RCC 7860 (cell line): ENCODE results near the gene SORT1.
"Not testable (repeated sequence)": the region's sequence is repeated elsewhere in the genome, so short reads cannot be mapped to it uniquely, and the experiment has no call there.

Experiments
- DNase-seq: peaks from one replicate; pipeline ENCODE4 v3.0.0-alpha.2; 2015; ENCODE audit warnings: low spot score
- FAIRE-seq: peaks from 2 replicates; lab custom pipeline; 2012; peaks lifted over from hg19 to GRCh38; lab: Jason Lieb, UNC

SORT1 gene

DNA sequence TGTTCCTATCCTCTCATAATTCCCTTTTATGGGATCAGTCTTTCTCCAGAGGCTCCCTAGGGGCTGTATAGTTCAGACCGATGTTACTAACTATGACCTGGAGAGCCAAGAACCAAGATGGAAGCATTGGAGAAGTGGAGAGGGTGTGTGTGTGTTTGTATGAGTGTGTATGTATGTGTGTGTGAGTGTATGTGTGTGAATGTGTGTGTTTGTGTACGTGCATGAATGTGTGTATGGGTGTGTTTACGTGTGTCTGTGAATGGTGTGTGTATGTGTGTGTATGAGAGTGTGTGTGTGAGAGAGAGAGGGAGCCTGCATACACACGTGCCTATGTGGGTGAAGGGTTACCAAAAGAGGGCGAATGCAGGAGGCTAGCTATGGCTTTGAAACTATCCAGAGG, 95.8 kb downstream of the SORT1 start:
- DNase-seq, result no peak
- no peak for FAIRE-seq

DNA sequence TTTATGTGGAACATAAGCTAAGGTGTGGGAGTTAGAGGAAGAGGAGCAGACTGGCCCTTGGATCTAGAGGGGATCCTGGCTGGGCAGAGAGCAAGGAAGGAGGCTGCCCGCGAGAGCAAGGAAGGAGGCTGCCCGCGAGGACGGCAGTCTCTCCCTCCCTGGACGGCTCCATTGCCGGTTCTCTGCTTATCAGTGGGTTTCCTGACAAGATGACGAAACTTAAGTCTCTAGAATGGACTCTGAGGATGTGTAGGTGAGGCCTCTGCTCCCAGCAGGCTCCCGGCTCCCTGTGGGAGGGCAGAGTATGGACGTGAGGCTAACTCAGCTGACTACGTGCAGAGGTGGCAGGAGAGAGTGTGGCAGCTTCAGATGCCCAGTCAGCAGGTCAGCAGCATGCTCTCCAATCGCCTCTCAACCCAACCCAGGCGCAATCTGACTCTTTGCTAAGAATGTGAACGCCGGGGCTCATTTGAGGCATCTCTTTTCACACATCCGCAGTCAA, 97.0 kb downstream of the SORT1 start:
- no peak for DNase-seq
- no peak for FAIRE-seq

DNA sequence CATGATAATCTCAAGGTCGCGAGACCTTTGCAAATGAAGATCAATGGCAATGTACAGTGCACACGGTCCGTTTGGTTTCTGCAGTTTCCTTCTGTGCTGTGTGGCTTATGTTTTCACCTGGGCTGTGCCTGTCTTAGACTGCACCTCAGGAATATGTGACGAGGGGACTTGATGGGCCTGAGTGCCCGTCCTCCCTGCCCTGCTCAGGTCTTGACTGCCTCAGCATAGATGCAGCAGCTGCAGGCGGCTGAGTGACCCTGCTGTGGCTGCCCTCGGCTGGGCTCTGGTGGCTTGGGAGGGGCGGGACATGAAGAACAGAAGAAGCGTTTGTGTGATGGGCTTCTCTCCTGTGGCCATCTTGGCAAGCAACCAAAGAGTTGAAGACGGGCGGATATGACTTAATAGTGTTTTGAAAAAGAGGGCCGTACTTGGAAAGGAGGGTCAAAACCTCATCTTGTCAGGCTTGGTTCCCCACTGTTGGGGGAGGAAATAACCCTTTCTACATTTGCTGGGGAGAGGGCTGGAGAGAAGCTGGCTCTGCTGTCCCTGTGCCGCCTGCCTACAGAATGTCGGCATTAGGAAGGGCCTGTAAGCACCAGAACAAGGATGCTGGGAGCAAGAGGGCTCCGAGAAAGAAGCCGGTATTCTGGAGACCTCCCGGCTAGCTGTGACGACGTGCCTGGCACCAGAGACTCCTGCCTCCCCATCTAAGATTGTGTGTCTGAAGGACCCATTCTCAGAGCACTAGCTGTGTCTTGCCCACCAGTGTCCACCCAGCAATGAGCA, 98.0 kb downstream of the SORT1 start:
- DNase-seq (no peak), FAIRE-seq (no peak)

DNA sequence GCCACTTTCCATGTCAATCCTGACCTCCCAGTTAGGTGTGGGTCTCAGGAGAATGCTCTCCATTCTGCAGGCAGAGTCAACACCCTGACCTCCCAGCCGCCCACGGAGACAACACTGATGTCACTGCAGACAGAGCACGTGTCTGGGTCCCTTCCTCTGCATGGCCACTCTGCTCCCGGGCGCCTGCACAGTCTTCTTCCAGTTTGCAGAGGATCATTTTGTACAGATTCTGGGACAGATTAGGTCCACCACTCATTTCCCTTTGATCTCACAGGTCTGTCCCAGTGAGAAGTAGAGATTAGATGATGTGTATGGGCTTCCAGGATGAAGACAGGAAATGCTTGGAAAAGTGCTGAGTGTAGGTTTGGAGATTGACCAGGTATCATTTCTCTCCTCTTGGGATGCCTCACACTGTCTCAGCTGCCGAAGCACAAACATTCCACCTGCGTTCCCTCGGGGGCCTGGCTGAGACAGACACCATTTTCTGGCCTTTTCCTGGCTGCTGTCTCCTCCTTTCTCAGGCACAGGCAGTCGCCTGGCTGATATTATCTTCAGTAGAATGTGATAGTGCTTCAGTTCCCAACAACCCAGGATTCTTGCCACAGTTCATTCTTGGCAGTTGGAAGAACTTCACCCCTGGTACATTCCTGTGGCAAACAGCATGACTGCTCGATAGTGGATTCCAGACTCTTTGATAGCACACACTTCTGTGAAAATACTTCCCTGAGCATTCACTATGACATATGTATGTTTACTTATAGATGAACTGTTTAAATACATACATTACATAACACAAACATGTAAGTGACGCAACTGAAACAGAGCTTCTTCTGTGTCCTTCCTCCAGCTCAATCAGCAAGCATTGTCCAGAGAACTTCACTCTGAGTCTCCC, 98.8 kb downstream of the SORT1 start:
- no peak for FAIRE-seq
- DNase-seq, result no peak

DNA sequence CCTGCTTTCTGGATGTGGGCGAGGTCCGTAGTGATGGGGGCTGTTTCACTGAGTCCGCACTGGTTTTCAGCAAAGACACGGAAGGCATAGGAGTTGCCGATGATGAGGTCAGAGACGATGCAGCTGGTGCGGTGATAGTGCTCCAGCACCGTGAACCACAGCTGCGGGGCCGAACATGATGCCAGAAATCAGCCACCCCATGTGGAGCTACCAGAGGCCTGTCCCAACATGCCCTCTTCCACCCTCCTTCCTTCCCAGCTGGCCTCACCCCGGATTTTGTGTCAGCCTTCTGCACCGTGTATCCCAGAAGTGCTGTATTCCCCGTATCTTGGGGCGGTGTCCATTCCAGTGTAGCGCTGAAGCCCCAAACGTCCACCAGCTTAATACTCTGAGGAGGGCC, 100.9 kb downstream of the SORT1 start:
- DNase-seq (no peak), FAIRE-seq (no peak)

DNA sequence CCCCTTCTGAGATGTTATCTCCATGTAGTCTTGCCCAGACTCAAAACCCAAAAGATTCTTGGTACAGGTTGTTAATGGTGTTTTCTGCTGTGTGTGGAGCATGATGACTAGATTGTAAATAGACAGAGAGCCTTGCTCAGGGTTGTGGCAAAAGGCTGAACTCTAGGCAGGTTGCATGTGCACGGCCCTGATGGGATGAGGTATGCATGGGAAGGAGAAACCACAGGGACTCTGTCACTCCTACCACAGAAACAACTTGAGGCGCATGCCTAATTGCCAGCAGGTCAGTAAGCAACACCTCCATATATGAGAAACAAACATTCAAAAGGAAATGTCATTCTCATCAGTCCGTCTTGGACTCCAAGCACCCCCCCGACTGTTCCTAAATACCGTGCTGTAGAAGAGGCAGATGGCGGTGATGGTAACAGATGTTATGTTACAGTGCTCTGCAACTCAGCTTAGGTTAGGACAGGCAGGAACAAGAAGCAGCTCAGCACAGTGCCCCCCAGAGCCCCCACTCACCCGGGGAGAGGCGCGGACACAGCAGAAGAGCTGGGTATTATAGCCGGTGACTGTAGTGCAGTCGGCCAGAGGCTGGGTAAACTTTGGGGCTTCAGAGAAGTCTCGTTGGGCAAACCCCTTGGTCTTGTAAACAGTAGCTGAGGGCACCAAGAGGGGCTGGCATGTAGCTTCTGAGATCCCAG, 101.9 kb downstream of the SORT1 start:
- DNase-seq (no peak), FAIRE-seq (no peak)

DNA sequence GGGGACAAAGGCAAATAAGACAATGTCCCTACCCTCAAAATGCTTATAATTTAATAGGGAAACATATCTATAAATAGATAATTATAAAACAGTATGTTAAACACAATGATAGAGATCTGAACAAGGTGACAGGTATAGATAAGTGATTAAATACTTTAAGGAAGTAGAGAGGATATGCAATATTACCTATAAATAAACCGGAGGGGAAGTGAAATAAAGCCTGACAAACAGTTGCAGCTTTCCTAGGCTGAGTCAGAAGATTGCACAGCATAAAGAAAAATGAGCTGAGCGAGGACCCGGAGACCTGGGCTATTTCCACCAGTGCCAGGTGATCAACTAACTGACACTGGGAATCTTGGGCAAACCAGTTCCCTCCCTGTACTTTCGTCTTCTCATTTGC, 103.2 kb downstream of the SORT1 start:
- DNase-seq (no peak), FAIRE-seq (no peak)

DNA sequence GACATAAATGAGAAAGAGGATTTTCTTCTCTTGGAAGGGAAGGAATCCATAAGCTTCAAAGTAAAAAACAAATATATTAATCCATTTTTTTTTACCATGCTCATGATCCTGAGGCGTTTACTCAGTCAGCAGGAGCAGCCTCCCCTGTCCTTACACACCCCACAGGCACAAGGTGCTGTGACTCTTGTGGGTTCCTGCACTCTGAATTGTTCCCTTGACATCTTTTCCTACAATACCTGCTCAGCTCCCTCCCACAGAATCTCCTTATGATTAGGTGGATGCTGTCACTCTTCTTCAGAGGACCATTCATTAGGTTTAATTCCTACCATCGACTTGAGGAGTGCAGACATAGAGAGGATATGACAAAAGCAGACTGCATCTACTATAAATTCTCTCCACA, 104.7 kb downstream of the SORT1 start:
- no peak for FAIRE-seq
- DNase-seq, result no peak

DNA sequence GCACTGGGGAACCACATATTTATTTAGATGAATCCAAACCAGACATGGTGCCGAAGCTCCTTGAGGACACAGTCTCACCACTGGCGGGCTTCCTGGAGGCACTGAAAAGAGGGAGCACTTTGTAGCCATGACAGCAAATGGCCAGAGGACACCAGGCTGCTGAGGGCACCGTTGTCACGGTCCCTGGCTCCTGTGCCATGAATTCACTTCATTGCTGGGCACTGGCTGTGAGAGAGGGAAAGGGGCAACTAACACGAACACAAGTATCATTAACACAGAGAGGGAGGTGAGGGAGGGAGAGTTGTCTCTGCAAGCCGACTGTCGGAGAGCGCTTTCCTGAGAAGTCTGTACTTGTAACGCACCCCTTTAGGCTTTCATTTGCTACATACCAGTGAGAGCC, 105.4 kb downstream of the SORT1 start:
- FAIRE-seq (no peak), DNase-seq (no peak)

DNA sequence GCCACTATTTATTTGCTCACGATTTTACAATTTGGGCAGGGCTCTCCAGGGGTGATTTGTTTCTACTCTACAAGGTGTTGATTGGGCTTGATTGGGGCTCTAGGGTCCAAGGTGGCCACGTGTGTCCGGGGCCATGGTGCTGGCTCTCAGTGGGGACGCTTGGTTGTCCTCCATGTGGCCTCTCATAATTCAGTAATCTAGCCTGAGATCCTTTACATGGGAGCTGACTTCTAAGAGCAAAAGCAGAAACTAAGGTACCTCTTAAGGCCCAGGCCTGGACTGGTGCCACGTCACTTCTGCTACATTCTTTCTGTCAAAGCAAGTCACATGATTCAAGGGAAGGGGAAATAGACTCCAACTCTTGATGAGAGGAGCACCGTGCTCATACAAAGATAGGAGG, 106.7 kb downstream of the SORT1 start:
- DNase-seq, result no peak
- no peak for FAIRE-seq

DNA sequence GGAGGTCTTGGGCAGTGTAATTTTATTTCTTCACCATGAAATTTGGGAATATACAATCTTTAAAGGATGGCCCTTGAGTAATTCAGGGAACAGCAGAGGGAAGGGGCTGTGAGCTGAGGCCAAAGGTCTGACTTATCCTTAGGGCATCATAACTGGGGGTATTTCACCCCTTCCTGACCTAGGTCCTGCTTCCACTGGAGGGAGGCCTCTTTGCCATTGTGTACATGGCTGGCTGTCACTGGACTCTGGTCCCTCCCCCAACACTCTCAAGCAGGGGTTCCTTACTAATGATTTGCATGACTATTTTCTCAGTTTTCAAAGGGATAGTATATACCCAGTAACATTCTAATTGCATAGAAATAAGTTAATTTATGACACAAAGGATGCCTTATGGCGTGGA, 107.6 kb downstream of the SORT1 start:
- DNase-seq (no peak), FAIRE-seq (no peak)

DNA sequence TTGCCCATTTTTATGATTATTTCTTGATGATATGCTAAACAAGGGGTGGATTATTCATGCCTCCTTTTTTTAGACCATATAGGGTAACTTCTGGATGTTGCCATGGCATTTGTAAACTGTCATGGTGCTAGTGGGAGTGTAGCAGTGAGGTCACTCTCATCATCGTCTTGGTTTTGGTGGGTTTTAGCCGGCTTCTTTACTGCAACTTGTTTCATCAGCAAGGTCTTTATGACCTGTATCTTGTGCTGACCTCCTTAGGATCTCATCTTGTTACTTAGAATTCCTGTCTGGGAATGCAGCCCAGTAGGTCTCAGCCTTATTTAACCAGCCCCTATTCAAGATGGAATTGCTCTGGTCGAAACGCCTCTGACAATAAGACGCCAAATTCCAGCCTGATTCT, 111.0 kb downstream of the SORT1 start:
- not testable (repeated sequence) for DNase-seq, FAIRE-seq

DNA sequence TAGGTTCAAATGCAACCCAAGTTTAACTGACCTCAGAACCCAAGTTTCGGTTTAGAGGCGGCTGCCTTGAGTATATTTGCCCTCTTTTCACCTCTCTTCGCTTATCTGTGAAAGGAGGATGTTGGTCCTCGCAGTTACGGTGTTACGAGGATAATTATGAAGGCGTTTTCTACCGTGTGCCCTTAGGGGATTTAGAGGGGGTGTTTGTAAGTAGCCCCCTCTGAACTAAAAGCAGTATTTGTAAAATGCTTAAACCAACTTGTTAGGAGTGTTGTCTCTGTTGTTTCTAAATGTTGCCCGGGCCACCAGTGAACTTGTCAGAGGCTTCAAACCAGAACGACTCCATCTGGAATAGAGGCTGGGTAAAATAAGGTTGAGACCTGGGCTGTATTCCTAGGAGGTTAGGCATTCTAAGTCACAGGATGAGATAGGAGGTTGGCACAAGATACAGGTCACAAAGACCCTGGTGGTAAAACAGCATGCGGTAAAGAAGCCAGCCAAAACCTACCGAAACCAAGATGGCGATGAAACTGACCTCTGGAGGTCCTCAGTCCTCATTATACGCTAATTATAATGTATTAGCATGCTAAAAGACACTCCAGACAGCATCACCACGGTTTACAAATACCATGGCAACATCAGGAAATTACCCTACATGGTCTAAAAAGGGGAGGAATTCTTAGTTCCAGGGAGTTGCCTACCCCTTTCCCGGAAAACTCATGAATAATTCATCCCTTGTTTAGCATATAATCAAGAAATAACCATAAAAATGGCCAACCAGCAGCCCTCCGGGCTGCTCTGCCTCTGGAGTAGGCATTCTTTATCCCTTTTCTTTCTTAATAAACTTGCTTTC, 113.7 kb downstream of the SORT1 start:
- no peak for FAIRE-seq
- DNase-seq, result no peak

DNA sequence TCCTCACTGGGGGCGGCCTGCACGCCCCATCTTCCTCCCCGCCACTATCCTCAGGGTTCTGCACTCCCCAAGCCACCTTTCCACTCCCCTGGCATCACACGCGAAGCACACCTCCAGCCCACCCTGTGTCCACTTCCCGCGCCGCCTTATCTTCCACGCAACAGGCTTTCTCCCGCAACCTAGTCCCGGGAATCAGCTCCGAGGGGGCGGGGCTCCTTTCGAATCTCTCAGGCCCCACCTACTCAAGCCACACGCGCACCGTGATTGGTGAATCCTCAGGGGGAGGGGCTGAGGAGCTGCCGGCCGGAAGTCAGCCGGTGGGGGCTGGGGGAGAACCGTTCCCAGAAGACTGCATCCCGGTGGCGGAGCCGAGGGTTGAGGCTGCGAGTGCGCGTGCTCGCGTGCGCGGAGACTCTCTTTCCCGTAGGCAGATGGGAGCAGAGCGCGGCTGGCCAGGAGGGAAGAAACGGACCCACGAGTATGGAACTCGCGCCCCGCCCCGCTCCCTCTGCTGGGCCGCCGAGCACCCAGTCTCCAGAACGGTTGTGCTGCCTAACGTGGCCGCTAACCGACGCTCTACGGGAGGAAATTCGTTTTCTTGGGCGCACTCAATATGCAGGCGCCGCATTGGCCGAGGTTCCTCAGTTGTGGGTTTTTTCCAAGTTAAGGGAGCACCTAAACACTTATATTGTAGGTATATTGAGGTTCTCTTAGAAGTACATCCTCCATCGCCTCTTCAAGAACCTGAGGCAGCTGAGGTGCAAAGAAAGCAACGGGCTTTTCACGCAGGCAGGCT, 114.6 kb downstream of the SORT1 start, which contains the start of gene PSRC1:
Gene PSRC1, minus strand, starts transcription at position 194 of the 796 bp plus-strand sequence.
- DNase-seq, result peak; percentile 89
- peak; percentile 83 for FAIRE-seq

DNA sequence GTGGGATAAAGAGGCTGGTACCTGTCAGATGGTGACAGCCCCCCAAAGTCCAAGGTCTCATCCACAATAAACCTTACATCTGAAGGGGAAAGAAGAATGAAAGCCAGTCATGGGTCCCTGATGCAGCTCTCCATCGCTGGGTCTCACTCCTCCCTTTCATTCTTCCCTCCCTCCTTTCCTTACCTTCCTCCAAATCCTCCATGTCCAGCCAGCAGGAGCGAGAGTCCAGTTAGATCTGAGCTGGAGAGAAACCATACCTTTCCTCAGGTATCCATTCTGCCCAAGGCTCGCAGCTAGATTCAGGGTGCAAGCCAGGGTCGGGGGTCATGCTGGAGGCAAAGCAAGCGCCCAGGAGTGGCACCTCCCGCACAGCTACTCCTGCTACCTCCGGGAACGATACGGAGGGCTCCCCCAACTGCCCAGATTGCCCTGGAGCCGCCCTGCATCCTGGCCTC, 115.2 kb downstream of the SORT1 start:
- FAIRE-seq (no peak), DNase-seq (no peak)

DNA sequence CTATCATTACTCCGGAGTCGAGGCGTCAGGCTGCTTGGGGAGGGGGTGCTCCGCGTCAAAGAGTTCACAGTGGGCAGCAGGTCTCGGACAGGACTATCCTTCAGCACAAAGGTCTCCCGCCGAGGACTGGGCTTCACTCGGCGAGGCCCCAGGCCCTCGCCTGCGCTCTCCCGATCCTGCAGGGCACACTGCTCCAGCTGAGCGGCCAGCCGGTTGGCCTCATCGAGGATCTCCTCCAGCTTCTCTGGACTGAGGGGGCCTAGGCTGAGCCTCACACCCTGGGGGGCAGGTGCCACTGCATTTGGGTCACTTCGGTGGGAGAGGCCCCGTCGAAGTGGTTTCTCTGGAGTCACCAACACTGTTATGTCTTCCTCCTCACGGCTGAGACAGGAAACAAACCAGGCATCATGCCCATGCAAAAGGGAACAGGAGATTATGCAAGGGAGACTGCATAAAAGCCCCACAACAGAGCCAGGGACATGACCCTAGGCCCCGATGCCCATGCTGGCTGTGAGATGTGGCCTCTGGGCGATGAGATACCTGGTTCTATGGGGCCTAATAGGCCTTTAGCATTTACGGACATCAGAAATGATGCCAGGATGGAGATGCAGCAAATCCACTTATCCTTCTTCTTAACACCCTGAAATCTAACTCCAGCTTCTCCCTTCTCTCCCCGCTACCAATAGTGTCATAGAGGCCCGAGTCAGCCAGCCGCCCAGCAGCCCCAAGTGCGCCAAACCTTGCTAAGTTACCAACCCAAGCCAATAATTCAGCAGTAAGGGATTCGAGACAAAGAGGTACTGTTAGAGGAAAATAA, 115.8 kb downstream of the SORT1 start:
- no peak for FAIRE-seq

DNA sequence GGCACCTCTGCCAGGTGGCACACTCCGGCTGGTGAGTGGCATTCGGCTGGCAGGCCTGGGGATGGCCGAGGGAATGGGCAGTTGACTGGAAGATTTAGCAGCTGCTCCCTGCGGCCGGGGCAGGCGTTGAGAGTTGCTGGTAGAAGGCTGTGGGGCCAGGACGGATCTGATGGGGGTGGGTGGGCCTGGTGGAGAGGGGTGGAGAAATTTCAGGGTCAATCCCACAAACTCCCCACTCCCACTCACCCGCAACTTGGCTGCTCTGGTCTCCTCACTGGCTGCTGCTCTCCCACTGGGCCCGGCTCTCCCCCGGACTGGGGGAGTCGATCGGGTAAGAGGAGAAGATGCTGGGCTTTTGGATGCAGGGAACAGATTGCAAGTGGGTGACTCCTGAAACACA, 116.9 kb downstream of the SORT1 start:
- FAIRE-seq (no peak), DNase-seq (no peak)

More for the DNA sequence above, 115.8 kb downstream of the SORT1 start:
- no peak for DNase-seq

DNA sequence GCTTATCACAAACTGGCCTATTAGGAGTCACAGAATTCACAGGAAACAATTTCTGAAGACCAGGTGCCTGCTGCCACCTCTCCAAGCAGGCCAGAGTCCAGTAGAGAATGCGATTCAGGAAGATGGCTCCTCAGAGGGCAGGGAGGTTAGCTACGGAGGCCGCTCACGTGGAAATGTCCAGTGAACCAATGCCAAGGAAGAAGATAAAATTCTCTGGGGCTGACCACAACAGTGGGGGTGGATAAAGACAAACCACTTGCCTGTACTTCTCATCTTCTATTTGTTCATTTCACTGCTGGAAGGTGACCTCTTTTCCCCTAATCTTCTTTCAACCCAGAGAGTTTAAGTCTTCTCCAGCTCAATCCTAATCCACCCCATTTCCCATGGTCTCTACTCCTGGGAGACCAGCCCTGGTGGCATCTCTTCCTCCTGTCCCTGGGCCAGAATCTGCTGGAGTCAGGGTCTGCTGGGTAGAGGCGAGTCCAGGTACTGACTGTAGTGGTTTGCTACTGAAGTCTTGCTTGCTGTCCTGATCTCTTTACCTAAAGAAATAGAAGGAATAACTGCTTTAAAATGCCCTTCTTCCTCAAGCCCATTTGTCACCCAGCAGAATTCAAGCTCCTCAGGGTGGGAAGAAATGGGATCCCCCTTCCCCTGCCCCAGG, 118.0 kb downstream of the SORT1 start:
- FAIRE-seq (no peak), DNase-seq (peak; percentile 57)
